DOHH2 (cell line): ENCODE measurements around the gene DHX16.

Experiments
- H3F3A ChIP-seq: fragments of 200-600 bp; sonication (generic), shearing (Covaris generic); 2 replicates; pipeline ENCODE4 v1.6.0; 2016; ENCODE audit warnings: antibody characterized with exemption, mild to moderate bottlenecking; ENCODE audit not compliant: control insufficient read depth, insufficient read depth
- H3K27ac ChIP-seq: fragments of 200-600 bp; sonication (generic); 2 replicates; pipeline ENCODE4 v1.5.1; 2014; ENCODE audit warnings: low read depth, mild to moderate bottlenecking, low read length, moderate library complexity
- H3K27me3 ChIP-seq: fragments of 200-600 bp; sonication (generic); 2 replicates; pipeline ENCODE4 v1.6.1; 2014; ENCODE audit warnings: mild to moderate bottlenecking, low read length, mixed read lengths; ENCODE audit not compliant: control insufficient read depth
- H3K36me3 ChIP-seq: fragments of 200-600 bp; sonication (generic); 2 replicates; pipeline ENCODE4 v1.6.1; 2014; ENCODE audit warnings: mild to moderate bottlenecking, low read length, moderate library complexity, mixed read lengths; ENCODE audit not compliant: control insufficient read depth
- H3K4me1 ChIP-seq: fragments of 200-600 bp; sonication (generic); 2 replicates; pipeline ENCODE4 v1.6.1; 2014; ENCODE audit warnings: mild to moderate bottlenecking, low read length, mixed read lengths; ENCODE audit not compliant: control insufficient read depth
- H3K4me2 ChIP-seq: fragments of 200-600 bp; sonication (generic); 2 replicates; pipeline ENCODE4 v1.6.0; 2014; ENCODE audit warnings: mild to moderate bottlenecking, low read length, moderate library complexity
- H3K4me3 ChIP-seq: fragments of 200-600 bp; sonication (generic); 2 replicates; pipeline ENCODE4 v1.5.1; 2014; ENCODE audit warnings: mild to moderate bottlenecking, low read length, mixed read lengths
- H3K79me2 ChIP-seq: fragments of 200-600 bp; sonication (generic); 2 replicates; pipeline ENCODE4 v1.6.1; 2014; ENCODE audit warnings: mild to moderate bottlenecking, low read length, mixed read lengths; ENCODE audit not compliant: control insufficient read depth
- H3K9me2 ChIP-seq: fragments of 200-600 bp; sonication (generic); replicated peaks from 2 replicates; pipeline ENCODE4 v1.6.1; 2014; ENCODE audit warnings: mild to moderate bottlenecking, low read length, mixed read lengths; ENCODE audit not compliant: control insufficient read depth
- H3K9me3 ChIP-seq: fragments of 200-600 bp; sonication (generic); 2 replicates; pipeline ENCODE4 v1.6.1; 2014; ENCODE audit warnings: antibody characterized with exemption, low read length, mixed read lengths; ENCODE audit not compliant: control insufficient read depth, insufficient read depth
- H4K20me1 ChIP-seq: fragments of 200-600 bp; sonication (generic); 2 replicates; pipeline ENCODE4 v1.6.0; 2014; ENCODE audit warnings: low read depth, mild to moderate bottlenecking, antibody characterized with exemption, low read length, moderate library complexity; ENCODE audit not compliant: control insufficient read depth, insufficient read depth
- CTCF ChIP-seq: fragments of 200-600 bp; sonication (generic); IDR thresholded peaks from one replicate; pipeline ENCODE4 v1.5.1; 2014; ENCODE audit warnings: antibody characterized with exemption, mild to moderate bottlenecking, low read depth, low read length; ENCODE audit not compliant: poor library complexity, severe bottlenecking
- EZH2phosphoT487 ChIP-seq: fragments of 200-600 bp; sonication (generic); IDR thresholded peaks from 2 replicates; pipeline ENCODE4 v1.6.1; 2017; ENCODE audit warnings: borderline replicate concordance, mild to moderate bottlenecking, antibody characterized with exemption, low read length, moderate library complexity, mixed read lengths

DHX16 gene

GRCh38 chr6:30644769-30645168, 28.0 kb downstream of the DHX16 start:
- Histone ChIP-seq H3K4me2 (no peak overlapping the region), H3K27ac (no peak overlapping the region), H3K9me3 (no peaks in the 10 kb centered on the region), H4K20me1 (no peaks in the 10 kb centered on the region), H3K79me2 (peaks cover 36% of the 10 kb centered on the region), H3K4me3 (no peak overlapping the region), H3K36me3 (peaks cover 30% of the 10 kb centered on the region), H3K9me2 (no peaks in the 10 kb centered on the region), H3K4me1 (peaks cover 15% of the 10 kb centered on the region), H3F3A (no peaks in the 10 kb centered on the region), H3K27me3 (no peaks in the 10 kb centered on the region)
- TF ChIP-seq EZH2phosphoT487, result no peak
- TF ChIP-seq CTCF, result no peak

- TF ChIP-seq EZH2phosphoT487 (no peak), CTCF (no peak)
- Histone ChIP-seq H3K27ac (no peak overlapping the region), H3K27me3 (no peaks in the 10 kb centered on the region), H3F3A (no peaks in the 10 kb centered on the region), H3K79me2 (peaks cover 26% of the 10 kb centered on the region), H3K4me1 (peaks cover 15% of the 10 kb centered on the region), H3K4me2 (no peak overlapping the region), H4K20me1 (no peaks in the 10 kb centered on the region), H3K9me3 (no peaks in the 10 kb centered on the region), H3K4me3 (no peak overlapping the region), H3K9me2 (no peaks in the 10 kb centered on the region), H3K36me3 (peaks cover 25% of the 10 kb centered on the region)
These were observed 29.1 kb downstream of the DHX16 start for GRCh38 chr6:30643656-30644055.

GRCh38 chr6:30641048-30641447, 31.8 kb downstream of the DHX16 start:
- H3F3A ChIP-seq, result no peaks in the 10 kb centered on the region
- peaks cover 4% of the 10 kb centered on the region for H3K4me1 ChIP-seq
- no peaks in the 10 kb centered on the region for H3K9me2 ChIP-seq
- no peak overlapping the region for H3K4me2 ChIP-seq
- no peak overlapping the region for H3K4me3 ChIP-seq
- no peak overlapping the region for H3K27ac ChIP-seq
- TF ChIP-seq CTCF (no peak), EZH2phosphoT487 (no peak)
- no peaks in the 10 kb centered on the region for H3K9me3 ChIP-seq
- peaks cover 4% of the 10 kb centered on the region for H3K79me2 ChIP-seq
- H4K20me1 ChIP-seq, result no peaks in the 10 kb centered on the region
- peaks cover 22% of the 10 kb centered on the region for H3K36me3 ChIP-seq
- H3K27me3 ChIP-seq, result no peaks in the 10 kb centered on the region

GRCh38 chr6:30640481-30640880, 32.3 kb downstream of the DHX16 start:
- no peaks in the 10 kb centered on the region for H3F3A ChIP-seq
- peaks cover 19% of the 10 kb centered on the region for H3K36me3 ChIP-seq
- H3K9me3 ChIP-seq, result no peaks in the 10 kb centered on the region
- H3K4me1 ChIP-seq, result no peaks in the 10 kb centered on the region
- no peak for TF ChIP-seq CTCF
- no peak for TF ChIP-seq EZH2phosphoT487
- no peaks in the 10 kb centered on the region for H4K20me1 ChIP-seq
- H3K27me3 ChIP-seq, result no peaks in the 10 kb centered on the region
- H3K79me2 ChIP-seq, result no peaks in the 10 kb centered on the region
- no peaks in the 10 kb centered on the region for H3K9me2 ChIP-seq
- H3K27ac ChIP-seq, result no peak overlapping the region
- no peak overlapping the region for H3K4me2 ChIP-seq
- no peak overlapping the region for H3K4me3 ChIP-seq
